Mucosa of gallbladder (tissue), 1 donor: ENCODE data around the gene ZCWPW2. TPM values are rescaled to one million over a fixed set of nuclear protein-coding genes. Genes with fewer than 3 reads are reported as not detected.

ENCODE experiments used
- DNase-seq: peaks from one replicate; pipeline ENCODE4 v3.0.0-alpha.2; 2020; ENCODE audit warnings: low spot score
- total RNA-seq: library from RNA; stranded (reverse); gene quantifications from one replicate; pipeline ENCODE4 v1.2.1, GENCODE V29; 2021
- donor health status: DM: no; HTN: no; CAD: no.

ZCWPW2 gene
- total RNA-seq, 1 donor from 2014 or later = 1.4 TPM

DNA sequence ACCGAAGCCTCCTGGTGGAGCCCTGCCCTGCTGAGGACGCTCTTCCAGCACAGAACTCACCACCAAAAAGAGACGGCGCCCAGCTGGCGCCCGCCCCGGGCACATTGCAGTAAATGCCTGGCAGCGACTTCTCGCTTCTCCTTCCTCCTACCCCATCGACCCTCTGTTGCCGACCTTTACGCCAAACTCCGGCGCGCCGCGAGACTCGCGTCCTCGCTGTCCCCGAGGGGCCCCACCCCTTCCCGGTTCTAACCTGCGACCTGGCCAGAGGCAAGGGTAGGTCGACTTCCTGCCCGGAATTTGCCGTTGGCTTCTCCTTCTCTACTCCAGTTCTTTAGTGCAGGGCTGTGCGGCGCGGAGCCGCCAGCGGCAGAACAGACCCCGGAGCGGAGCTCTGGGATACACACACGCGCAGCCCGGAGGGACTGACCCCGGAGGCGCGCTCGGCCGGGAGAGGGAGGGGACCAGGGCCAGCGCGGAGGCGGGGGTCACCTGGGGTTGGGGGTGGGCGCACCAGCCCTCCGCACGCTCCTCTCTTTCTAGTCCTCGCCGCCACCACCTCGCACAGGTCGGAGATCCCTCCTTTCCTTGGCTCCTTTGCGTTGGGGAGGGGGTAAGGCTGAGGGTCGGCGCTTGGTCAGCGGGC lies 226.7 kb downstream of the ZCWPW2 start:
- DNase-seq = no peak

Other genes starting within 250 kb of the ZCWPW2 start
- 25.9 TPM for gene CMC1, start 107.1 kb upstream of the ZCWPW2 start, total RNA-seq
- gene AZI2, start 103 bp downstream of the ZCWPW2 start, total RNA-seq = 55.1 TPM